Gastrocnemius medialis (tissue), 4 donors: Measurements from ENCODE around the gene LCLAT1. TPM values are rescaled to one million over a fixed set of nuclear protein-coding genes. Genes with fewer than 3 reads are reported as not detected.
A peak's percentile ranks its signal among the peaks of the same experiment; 100 is the strongest.

Experiments
- ATAC-seq, 2 donors: fragments of 150-250 bp; one replicate each; pipeline ENCODE4 v1.9.1; 2016
- DNase-seq, 2 donors: peaks; one replicate each; pipeline ENCODE4 v3.0.0-alpha.2; 2019
- H3K27ac ChIP-seq, 4 donors: fragments of 200-600 bp; sonication (generic); 1 replicate in 1 of 4; 2 replicates in 3 of 4; pipeline ENCODE4 v1.5.1; 2016 to 2018; ENCODE audit warnings: mild to moderate bottlenecking in 2 of 4, moderate library complexity in 1 of 4
- H3K27me3 ChIP-seq, 3 donors: fragments of 200-600 bp; sonication (generic) in 2 of 3; 1 replicate in 1 of 3; 2 replicates in 2 of 3; pipeline versions ENCODE4 v1.5.1 to v1.6.0; 2016 to 2019; ENCODE audit warnings: mild to moderate bottlenecking in 1 of 3, moderate library complexity in 1 of 3
- H3K36me3 ChIP-seq, 2 donors: fragments of 200-600 bp; sonication (generic) in 1 of 2; one replicate each; pipeline ENCODE4 v1.5.1; 2017 to 2018
- H3K4me1 ChIP-seq, 2 donors: fragments of 200-600 bp; sonication (generic) in 1 of 2; one replicate each; pipeline ENCODE4 v1.5.1; 2016 to 2017; ENCODE audit warnings: mild to moderate bottlenecking in 2 of 2
- H3K4me3 ChIP-seq, 4 donors: fragments of 200-600 bp; sonication (generic) in 3 of 4; 1 replicate in 1 of 4; 2 replicates in 3 of 4; pipeline ENCODE4 v1.5.1; 2016 to 2019; ENCODE audit warnings: mild to moderate bottlenecking in 2 of 4
- H3K9me3 ChIP-seq, 3 donors: fragments of 200-600 bp; sonication (generic) in 2 of 3; 1 replicate in 1 of 3; 2 replicates in 2 of 3; pipeline ENCODE4 v1.5.1; 2016 to 2019
- POLR2A ChIP-seq, 2 donors: fragments of 450-650 bp; IDR thresholded peaks; one replicate each; pipeline ENCODE4 v1.6.1; 2017; ENCODE audit warnings: antibody characterized with exemption in 2 of 2, mild to moderate bottlenecking in 2 of 2, moderate library complexity in 2 of 2
- in situ Hi-C, 4 donors: fragments of 200-750 bp; cut with MboI; loops; one replicate each; pipeline versions ENCODE4 v1.15.0 to v1.8.0; 2017; ENCODE audit warnings: low sequenced_read_pairs in 4 of 4
- intact Hi-C: fragments of 100-400 bp; cut with DNase I; formaldehyde crosslinking; loops from one replicate; pipeline ENCODE4 v1.15.1; 2023; ENCODE audit warnings: low total_unique reads
- total RNA-seq, 4 donors: library from RNA; depleted of rRNA; stranded (reverse); fragments of >200 nt; gene quantifications; one replicate each; pipeline versions ENCODE4 v1.1.0 to v1.2.3, GENCODE V29; 2016
- TF ChIP-seq, protein P1 (sequence below), 5 experiments: fragments of 450-650 bp in 3 of 5; fragments of 200-600 bp in 2 of 5; sonication (generic) in 2 of 5; IDR thresholded peaks in 4 of 5; conservative IDR thresholded peaks in 1 of 5; 1 replicate in 4 of 5; 2 replicates in 1 of 5; pipeline ENCODE4 v1.5.1; 2016 to 2019; ENCODE audit warnings: antibody characterized with exemption in 5 of 5, mild to moderate bottlenecking in 3 of 5, moderate library complexity in 3 of 5

LCLAT1 gene
- total RNA-seq, 4 donors from 2014 or later: 4.3 to 14.5 (median 11.3) TPM

DNA sequence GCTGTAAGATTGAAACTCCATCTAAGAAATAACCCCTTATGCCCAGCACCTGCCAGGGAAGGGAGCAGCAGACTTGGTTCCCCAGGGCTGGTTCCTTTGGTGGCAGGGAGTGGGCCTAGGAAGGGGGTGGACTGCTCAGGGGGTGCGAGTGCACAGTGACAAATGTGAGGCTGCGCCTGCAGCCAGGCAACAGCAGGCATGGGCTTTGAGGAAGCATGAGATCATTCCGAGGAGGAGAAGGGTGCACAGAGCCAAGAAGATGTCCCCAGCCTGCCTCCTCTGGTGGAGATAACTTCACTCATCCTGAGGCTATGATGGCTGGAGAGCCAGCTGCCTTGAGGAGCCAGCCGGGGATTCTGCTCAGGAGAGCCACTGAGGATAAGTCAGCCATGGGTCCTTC lies 202.2 kb downstream of the LCLAT1 start:
- TF ChIP-seq POLR2A (IDR thresholded peaks at IDR 0.05): no peak
- TF ChIP-seq, protein P1, sequence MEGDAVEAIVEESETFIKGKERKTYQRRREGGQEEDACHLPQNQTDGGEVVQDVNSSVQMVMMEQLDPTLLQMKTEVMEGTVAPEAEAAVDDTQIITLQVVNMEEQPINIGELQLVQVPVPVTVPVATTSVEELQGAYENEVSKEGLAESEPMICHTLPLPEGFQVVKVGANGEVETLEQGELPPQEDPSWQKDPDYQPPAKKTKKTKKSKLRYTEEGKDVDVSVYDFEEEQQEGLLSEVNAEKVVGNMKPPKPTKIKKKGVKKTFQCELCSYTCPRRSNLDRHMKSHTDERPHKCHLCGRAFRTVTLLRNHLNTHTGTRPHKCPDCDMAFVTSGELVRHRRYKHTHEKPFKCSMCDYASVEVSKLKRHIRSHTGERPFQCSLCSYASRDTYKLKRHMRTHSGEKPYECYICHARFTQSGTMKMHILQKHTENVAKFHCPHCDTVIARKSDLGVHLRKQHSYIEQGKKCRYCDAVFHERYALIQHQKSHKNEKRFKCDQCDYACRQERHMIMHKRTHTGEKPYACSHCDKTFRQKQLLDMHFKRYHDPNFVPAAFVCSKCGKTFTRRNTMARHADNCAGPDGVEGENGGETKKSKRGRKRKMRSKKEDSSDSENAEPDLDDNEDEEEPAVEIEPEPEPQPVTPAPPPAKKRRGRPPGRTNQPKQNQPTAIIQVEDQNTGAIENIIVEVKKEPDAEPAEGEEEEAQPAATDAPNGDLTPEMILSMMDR (IDR thresholded peaks at IDR 0.05 in 4 of 5, conservative IDR thresholded peaks at IDR 0.05 in 1 of 5): no peak
- intact Hi-C loops (loop anchor here (5.0 kb wide), 1 partner anchor 43 kb away; no protein-coding TSS in a partner anchor), in situ Hi-C loops (no loop called here)
- Histone ChIP-seq H3K9me3 (no peaks in the 10 kb centered on the region), H3K4me3 (no peak overlapping the region), H3K27ac (no peak overlapping the region), H3K36me3 (no peaks in the 10 kb centered on the region), H3K27me3 (no peaks in the 10 kb centered on the region), H3K4me1 (peaks cover 20 to 25% of the 10 kb centered on the region in 2 donors)
- ATAC-seq (no peak), DNase-seq (no peak)

DNA sequence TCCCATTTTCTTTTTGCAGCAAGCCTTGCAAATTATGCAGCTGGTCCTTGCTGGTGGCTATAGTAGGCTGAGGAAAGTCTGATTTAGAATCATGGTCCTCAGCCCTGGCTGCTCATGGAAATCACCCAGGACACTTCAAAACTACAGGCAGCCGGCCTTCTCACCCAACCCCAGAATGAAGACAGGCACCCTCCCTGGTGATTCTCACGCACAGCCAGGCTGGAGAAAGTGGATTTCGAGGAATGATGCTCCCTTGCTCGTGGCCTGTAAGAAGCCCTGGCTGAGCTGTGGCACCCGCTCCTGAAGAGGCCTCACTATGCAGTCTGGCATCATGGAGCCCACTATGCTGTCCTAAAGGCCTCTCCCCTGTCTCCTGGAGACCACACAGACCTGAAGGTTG lies 202.8 kb downstream of the LCLAT1 start:
- peaks cover 15 to 20% of the 10 kb centered on the region in 2 donors for H3K4me1 ChIP-seq
- H3K36me3 ChIP-seq: no peaks in the 10 kb centered on the region
- no peak overlapping the region for H3K4me3 ChIP-seq
- TF ChIP-seq, protein P1 (IDR thresholded peaks at IDR 0.05 in 4 of 5, conservative IDR thresholded peaks at IDR 0.05 in 1 of 5): no peak
- TF ChIP-seq POLR2A (IDR thresholded peaks at IDR 0.05): no peak
- in situ Hi-C loops (no loop called here), intact Hi-C loops (loop anchor here (5.0 to 10.0 kb wide), 2 partner anchors 42 to 135 kb away; no protein-coding TSS in a partner anchor)
- H3K9me3 ChIP-seq: no peaks in the 10 kb centered on the region
- DNase-seq: no peak
- H3K27me3 ChIP-seq: no peaks in the 10 kb centered on the region
- no peak for ATAC-seq
- no peak overlapping the region for H3K27ac ChIP-seq

DNA sequence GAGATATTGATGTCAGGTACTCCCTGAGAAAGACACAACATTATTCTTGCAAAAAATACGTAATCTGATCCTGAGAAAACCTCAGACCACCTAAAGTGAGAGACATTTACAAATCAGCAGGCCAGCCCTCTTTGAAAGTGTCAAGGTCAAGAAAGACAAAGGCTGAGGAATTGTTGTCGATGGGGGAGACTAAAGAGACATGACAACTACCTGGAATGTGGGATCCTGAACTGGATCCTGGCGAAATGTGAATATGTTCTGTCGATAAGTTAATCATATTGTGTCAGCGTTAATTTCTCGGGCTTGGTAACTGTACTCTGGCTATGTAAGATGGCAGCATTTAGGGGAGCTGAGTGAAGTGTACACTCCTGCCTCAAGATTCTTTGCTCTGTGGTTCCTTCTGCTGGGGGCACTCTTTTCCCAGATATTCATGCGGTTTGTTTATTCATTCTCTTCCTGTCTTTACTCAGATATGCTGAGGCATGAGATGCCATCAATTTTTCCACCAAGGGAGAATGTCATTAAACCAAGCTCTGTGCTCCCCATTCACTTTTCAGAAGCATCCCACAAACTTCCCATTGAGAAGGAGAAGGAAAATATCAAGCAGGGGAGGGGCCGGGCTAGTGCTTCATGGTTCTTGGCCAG lies 205.3 kb downstream of the LCLAT1 start:
- intact Hi-C loops: loop anchor here (10.0 kb wide), 1 partner anchor 138 kb away; no protein-coding TSS in a partner anchor
- in situ Hi-C loops: no loop called here
- Histone ChIP-seq H3K27ac (no peak overlapping the region), H3K27me3 (no peaks in the 10 kb centered on the region), H3K4me3 (no peak overlapping the region), H3K36me3 (no peaks in the 10 kb centered on the region), H3K4me1 (peaks cover 13 to 20% of the 10 kb centered on the region in 2 donors), H3K9me3 (no peaks in the 10 kb centered on the region)
- DNase-seq (no peak), ATAC-seq (no peak)
- TF ChIP-seq, protein P1 (IDR thresholded peaks at IDR 0.05 in 4 of 5, conservative IDR thresholded peaks at IDR 0.05 in 1 of 5): no peak
- no peak for TF ChIP-seq POLR2A (IDR thresholded peaks at IDR 0.05)

DNA sequence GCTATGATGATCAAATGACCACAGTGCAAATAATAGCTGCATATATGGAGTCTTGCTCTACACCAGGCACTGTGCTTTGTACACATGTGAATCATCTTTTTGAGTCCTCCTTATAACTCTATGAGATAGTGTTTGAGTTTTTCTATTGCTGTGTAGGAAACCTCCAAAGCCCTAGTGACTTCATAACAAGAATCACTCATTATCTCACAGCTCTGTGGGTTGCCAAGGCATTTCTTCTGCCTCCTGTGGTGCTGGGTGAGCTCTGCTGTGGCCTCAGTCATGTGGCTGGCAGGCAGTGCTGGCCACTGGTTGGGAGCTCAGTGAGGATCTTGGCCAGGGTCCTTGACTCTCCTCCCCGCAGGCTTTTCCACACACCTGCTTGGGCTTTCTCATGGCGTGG lies 206.8 kb downstream of the LCLAT1 start:
- DNase-seq (peak in 1 of 2 donors; percentile 39), ATAC-seq (peak; percentile 42 to 44)
- intact Hi-C loops: loop anchor here (10.0 kb wide), 1 partner anchor 139 kb away; no protein-coding TSS in a partner anchor
- no peak for TF ChIP-seq POLR2A (IDR thresholded peaks at IDR 0.05)
- TF ChIP-seq, protein P1 (IDR thresholded peaks at IDR 0.05 in 4 of 5, conservative IDR thresholded peaks at IDR 0.05 in 1 of 5): no peak
- no peaks in the 10 kb centered on the region for H3K9me3 ChIP-seq
- H3K4me3 ChIP-seq: no peak overlapping the region
- H3K27ac ChIP-seq: no peak overlapping the region
- in situ Hi-C loops: no loop called here
- peaks cover 13 to 20% of the 10 kb centered on the region in 2 donors for H3K4me1 ChIP-seq
- H3K27me3 ChIP-seq: no peaks in the 10 kb centered on the region
- no peaks in the 10 kb centered on the region for H3K36me3 ChIP-seq
